ENCODE data around the gene MRPS12. TPM values are rescaled to one million over a fixed set of nuclear protein-coding genes. Genes with fewer than 3 reads are reported as not detected.

Gene MRPS12
- total and polyA plus RNA-seq, 3 experiments from 2014 or later: 94.4 to 117 (median 113) TPM

GRCh38 chr19:38971672-38972071 lies 40.9 kb downstream of the MRPS12 start:
- H3K36me3 Mint-ChIP-seq: peaks cover 0 to 2% (median 0%) of the 10 kb centered on the region in 3 donors
- no peak for DNase-seq
- Histone ChIP-seq H3K4me1 (ENCODE audit: insufficient read depth, low read length) (no peaks in the 10 kb centered on the region), H3K4me3 (ENCODE audit: low read length) (no peak overlapping the region), H3K9me3 (ENCODE audit: low read length) (no peaks in the 10 kb centered on the region), H3K27me3 (ENCODE audit: insufficient read depth, low read length, poor library complexity, severe bottlenecking) (peaks cover 5% of the 10 kb centered on the region), H3K27ac (ENCODE audit: low read depth, low read length) (no peak overlapping the region), H3K36me3 (ENCODE audit: insufficient read depth, low read length) (no peaks in the 10 kb centered on the region)
- H3K4me3 Mint-ChIP-seq: no peak overlapping the region
- ChIA-PET POLR2A (no interaction called here), CTCF (interaction anchor here (2.0 kb wide), 1 partner anchor 9 kb away, joined by 6 read pairs; no protein-coding TSS in a partner anchor)
- H3K27me3 Mint-ChIP-seq: peaks cover 18 to 26% of the 10 kb centered on the region in 2 donors
- no peaks in the 10 kb centered on the region for H3K9me3 Mint-ChIP-seq
- peaks cover 7 to 17% (median 10%) of the 10 kb centered on the region in 3 donors for H3K4me1 Mint-ChIP-seq
- no peak overlapping the region for H3K27ac Mint-ChIP-seq

- peaks cover 0 to 2% (median 0%) of the 10 kb centered on the region in 3 donors for H3K36me3 Mint-ChIP-seq
- no peaks in the 10 kb centered on the region for H3K9me3 Mint-ChIP-seq
- no peak overlapping the region for H3K4me3 ChIP-seq (ENCODE audit: low read length)
- H3K27me3 ChIP-seq (ENCODE audit: insufficient read depth, low read length, poor library complexity, severe bottlenecking): peaks cover 5% of the 10 kb centered on the region
- no peak for DNase-seq
- peaks cover 7 to 17% (median 10%) of the 10 kb centered on the region in 3 donors for H3K4me1 Mint-ChIP-seq
- no peaks in the 10 kb centered on the region for H3K4me1 ChIP-seq (ENCODE audit: insufficient read depth, low read length)
- no peaks in the 10 kb centered on the region for H3K36me3 ChIP-seq (ENCODE audit: insufficient read depth, low read length)
- peak overlapping the region in 1 of 8 donors; percentile 34 for H3K27ac Mint-ChIP-seq
- POLR2A ChIA-PET: no interaction called here
- no peaks in the 10 kb centered on the region for H3K9me3 ChIP-seq (ENCODE audit: low read length)
- peak overlapping the region in 6 of 7 donors; percentile 6 to 81 (median 30) for H3K4me3 Mint-ChIP-seq
- H3K27ac ChIP-seq (ENCODE audit: low read depth, low read length): peak overlapping the region; percentile 51
- H3K27me3 Mint-ChIP-seq: peaks cover 19 to 29% of the 10 kb centered on the region in 2 donors
- CTCF ChIA-PET: no interaction called here
These were observed 44.0 kb downstream of the MRPS12 start for GRCh38 chr19:38974624-38975213.

- ChIA-PET POLR2A (no interaction called here), CTCF (no interaction called here)
- DNase-seq: no peak
- Mint-ChIP-seq H3K4me1 (peaks cover 7 to 17% (median 10%) of the 10 kb centered on the region in 3 donors), H3K27ac (peak within 1 kb of the TSS in 4 of 8 donors; percentile 34 to 87 (median 55)), H3K27me3 (peaks cover 20 to 30% of the 10 kb centered on the region in 2 donors), H3K36me3 (peaks cover 0 to 2% (median under 1%) of the 10 kb centered on the region in 3 donors), H3K4me3 (peak within 1 kb of the TSS in 6 of 7 donors; percentile 29 to 81 (median 58)), H3K9me3 (no peaks in the 10 kb centered on the region)
- Histone ChIP-seq H3K27me3 (ENCODE audit: insufficient read depth, low read length, poor library complexity, severe bottlenecking) (peaks cover 5% of the 10 kb centered on the region), H3K9me3 (ENCODE audit: low read length) (no peaks in the 10 kb centered on the region), H3K36me3 (ENCODE audit: insufficient read depth, low read length) (no peaks in the 10 kb centered on the region), H3K27ac (ENCODE audit: low read depth, low read length) (peak within 1 kb of the TSS; percentile 64), H3K4me3 (ENCODE audit: low read length) (no peak within 1 kb of the TSS), H3K4me1 (ENCODE audit: insufficient read depth, low read length) (no peaks in the 10 kb centered on the region)
These were observed 44.6 kb downstream of the MRPS12 start, which contains the start of gene FBXO17 for GRCh38 chr19:38975214-38975860. Gene FBXO17, minus strand, starts transcription at chr19:38975742. Its CDS starts 25,423 bp downstream, at chr19:38950319.

GRCh38 chr19:38975861-38976271 lies 45.1 kb downstream of the MRPS12 start:
- Mint-ChIP-seq H3K36me3 (peaks cover 0 to 4% (median 2%) of the 10 kb centered on the region in 3 donors), H3K27me3 (peaks cover 21 to 34% of the 10 kb centered on the region in 2 donors)

GRCh38 chr19:38977445-38978325 lies 46.9 kb downstream of the MRPS12 start:
- CTCF ChIA-PET: no interaction called here
- Mint-ChIP-seq H3K4me3 (no peak overlapping the region), H3K4me1 (peaks cover 7 to 17% (median 10%) of the 10 kb centered on the region in 3 donors), H3K27me3 (peaks cover 21 to 34% of the 10 kb centered on the region in 2 donors), H3K9me3 (peaks cover 0 to 3% (median 0%) of the 10 kb centered on the region in 5 donors), H3K27ac (peak overlapping the region in 1 of 8 donors; percentile 34), H3K36me3 (peaks cover 0 to 4% (median 2%) of the 10 kb centered on the region in 3 donors)
- no peaks in the 10 kb centered on the region for H3K36me3 ChIP-seq (ENCODE audit: insufficient read depth, low read length)
- POLR2A ChIA-PET: no interaction called here
- H3K9me3 ChIP-seq (ENCODE audit: low read length): no peaks in the 10 kb centered on the region
- no peak for DNase-seq
- no peak overlapping the region for H3K4me3 ChIP-seq (ENCODE audit: low read length)
- no peak overlapping the region for H3K27ac ChIP-seq (ENCODE audit: low read depth, low read length)
- no peaks in the 10 kb centered on the region for H3K4me1 ChIP-seq (ENCODE audit: insufficient read depth, low read length)
- H3K27me3 ChIP-seq (ENCODE audit: insufficient read depth, low read length, poor library complexity, severe bottlenecking): peaks cover 5% of the 10 kb centered on the region

More at GRCh38 chr19:38975861-38976271, 45.1 kb downstream of the MRPS12 start:
- H3K9me3 ChIP-seq (ENCODE audit: low read length): no peaks in the 10 kb centered on the region
- ChIA-PET CTCF (interaction anchor here (0.8 kb wide), 1 partner anchor 525 kb away, joined by 3 read pairs; no protein-coding TSS in a partner anchor), POLR2A (no interaction called here)
- H3K27ac ChIP-seq (ENCODE audit: low read depth, low read length): peak overlapping the region; percentile 64
- no peak for DNase-seq
- no peak overlapping the region for H3K4me3 ChIP-seq (ENCODE audit: low read length)
- H3K4me1 ChIP-seq (ENCODE audit: insufficient read depth, low read length): no peaks in the 10 kb centered on the region
- Mint-ChIP-seq H3K4me3 (peak overlapping the region in 5 of 7 donors; percentile 50 to 78 (median 60)), H3K9me3 (peaks cover 0 to 3% (median 0%) of the 10 kb centered on the region in 5 donors), H3K27ac (peak overlapping the region in 2 of 8 donors; percentile 49 to 61), H3K4me1 (peaks cover 7 to 17% (median 10%) of the 10 kb centered on the region in 3 donors)
- H3K27me3 ChIP-seq (ENCODE audit: insufficient read depth, low read length, poor library complexity, severe bottlenecking): peaks cover 5% of the 10 kb centered on the region
- H3K36me3 ChIP-seq (ENCODE audit: insufficient read depth, low read length): no peaks in the 10 kb centered on the region

GRCh38 chr19:38978326-38978689 lies 47.6 kb downstream of the MRPS12 start:
- H3K27me3 Mint-ChIP-seq: peaks cover 21 to 34% of the 10 kb centered on the region in 2 donors
- peaks cover 0 to 4% (median 2%) of the 10 kb centered on the region in 3 donors for H3K36me3 Mint-ChIP-seq
- DNase-seq: no peak
- no peak overlapping the region for H3K4me3 Mint-ChIP-seq
- H3K27ac ChIP-seq (ENCODE audit: low read depth, low read length): no peak overlapping the region
- ChIA-PET CTCF (no interaction called here), POLR2A (no interaction called here)
- H3K27me3 ChIP-seq (ENCODE audit: insufficient read depth, low read length, poor library complexity, severe bottlenecking): peaks cover 5% of the 10 kb centered on the region
- peaks cover 7 to 17% (median 10%) of the 10 kb centered on the region in 3 donors for H3K4me1 Mint-ChIP-seq
- H3K4me1 ChIP-seq (ENCODE audit: insufficient read depth, low read length): no peaks in the 10 kb centered on the region
- H3K27ac Mint-ChIP-seq: no peak overlapping the region
- H3K36me3 ChIP-seq (ENCODE audit: insufficient read depth, low read length): no peaks in the 10 kb centered on the region
- H3K9me3 Mint-ChIP-seq: peaks cover 0 to 3% (median 0%) of the 10 kb centered on the region in 5 donors
- H3K4me3 ChIP-seq (ENCODE audit: low read length): no peak overlapping the region
- H3K9me3 ChIP-seq (ENCODE audit: low read length): no peaks in the 10 kb centered on the region

GRCh38 chr19:38979812-38980211 lies 49.1 kb downstream of the MRPS12 start:
- Histone ChIP-seq H3K9me3 (ENCODE audit: low read length) (no peaks in the 10 kb centered on the region), H3K4me3 (ENCODE audit: low read length) (no peak overlapping the region), H3K27me3 (ENCODE audit: insufficient read depth, low read length, poor library complexity, severe bottlenecking) (peaks cover 5% of the 10 kb centered on the region), H3K4me1 (ENCODE audit: insufficient read depth, low read length) (no peaks in the 10 kb centered on the region), H3K27ac (ENCODE audit: low read depth, low read length) (no peak overlapping the region), H3K36me3 (ENCODE audit: insufficient read depth, low read length) (no peaks in the 10 kb centered on the region)
- no peak for DNase-seq
- no peak overlapping the region for H3K27ac Mint-ChIP-seq
- POLR2A ChIA-PET: no interaction called here
- H3K4me1 Mint-ChIP-seq: peaks cover 3 to 12% (median 10%) of the 10 kb centered on the region in 3 donors
- H3K9me3 Mint-ChIP-seq: peaks cover 0 to 3% (median 0%) of the 10 kb centered on the region in 5 donors
- H3K27me3 Mint-ChIP-seq: peaks cover 16 to 28% of the 10 kb centered on the region in 2 donors
- peaks cover 0 to 4% (median under 1%) of the 10 kb centered on the region in 3 donors for H3K36me3 Mint-ChIP-seq
- H3K4me3 Mint-ChIP-seq: no peak overlapping the region
- CTCF ChIA-PET: no interaction called here

Measured in CD8-positive, alpha-beta memory T cell (primary cell).